ENCODE measurements around the gene EDDM3A. TPM values are rescaled to one million over a fixed set of nuclear protein-coding genes. Genes with fewer than 3 reads are reported as not detected.

EDDM3A gene
- total RNA-seq, 2 donors from 2014 or later, result not detected

DNA sequence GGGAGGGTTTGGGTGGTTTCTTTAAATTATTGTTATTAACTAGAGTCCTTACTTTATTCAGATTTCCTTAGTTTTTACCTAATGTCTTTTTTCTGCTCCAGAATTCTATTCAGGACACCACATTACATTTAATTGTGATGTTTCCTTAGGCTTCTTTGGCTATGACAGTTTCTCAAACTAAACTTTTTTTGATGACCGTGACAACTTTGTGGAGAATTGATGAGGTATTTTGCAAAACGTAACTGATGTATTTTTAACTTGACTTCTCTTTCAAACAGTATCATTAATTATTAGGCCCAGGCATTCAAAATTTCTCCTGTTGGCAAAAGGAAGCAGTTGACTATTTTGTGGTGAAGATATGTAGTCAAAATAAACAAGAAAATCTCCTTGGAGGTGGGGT is 45.9 kb downstream of the EDDM3A start:
- Histone ChIP-seq H3K27me3 (replicated peaks; ENCODE audit: insufficient read depth) (no peaks in the 10 kb centered on the region), H3K4me3 (no peak overlapping the region), H3K4me1 (replicated peaks) (no peaks in the 10 kb centered on the region), H3K36me3 (no peaks in the 10 kb centered on the region), H3K9me3 (no peaks in the 10 kb centered on the region), H3K27ac (no peak overlapping the region)
- no peak for DNase-seq (ENCODE audit: low spot score)
- intact Hi-C loops (cut with DNase I), result no loop called here
- 85% methylated on average over 2 of the region's 2 CpGs for WGBS
- no peak for TF ChIP-seq CTCF (IDR thresholded peaks at IDR 0.05)
- no peak for TF ChIP-seq POLR2AphosphoS5 (IDR thresholded peaks at IDR 0.05)
- TF ChIP-seq POLR2A (IDR thresholded peaks at IDR 0.05), result no peak

GRCh38 chr14:20792556-20792955 is 46.9 kb downstream of the EDDM3A start:
- TF ChIP-seq POLR2AphosphoS5 (IDR thresholded peaks at IDR 0.05), result no peak
- no peak for TF ChIP-seq CTCF (IDR thresholded peaks at IDR 0.05)
- no peak for TF ChIP-seq POLR2A (IDR thresholded peaks at IDR 0.05)
- 93% methylated on average over 4 of the region's 4 CpGs for WGBS
- no peaks in the 10 kb centered on the region for H3K4me1 ChIP-seq (replicated peaks)
- no peak overlapping the region for H3K4me3 ChIP-seq
- no peak overlapping the region for H3K27ac ChIP-seq
- no peaks in the 10 kb centered on the region for H3K9me3 ChIP-seq
- no peak for DNase-seq (ENCODE audit: low spot score)
- no peaks in the 10 kb centered on the region for H3K27me3 ChIP-seq (replicated peaks; ENCODE audit: insufficient read depth)
- no peaks in the 10 kb centered on the region for H3K36me3 ChIP-seq
- intact Hi-C loops (cut with DNase I), result no loop called here

- TF ChIP-seq CTCF (IDR thresholded peaks at IDR 0.05), result no peak
- no peak for TF ChIP-seq POLR2A (IDR thresholded peaks at IDR 0.05)
- no peak for TF ChIP-seq POLR2AphosphoS5 (IDR thresholded peaks at IDR 0.05)
- Histone ChIP-seq H3K27ac (no peak overlapping the region), H3K36me3 (no peaks in the 10 kb centered on the region), H3K4me3 (no peak overlapping the region), H3K4me1 (replicated peaks) (no peaks in the 10 kb centered on the region), H3K27me3 (replicated peaks; ENCODE audit: insufficient read depth) (no peaks in the 10 kb centered on the region), H3K9me3 (no peaks in the 10 kb centered on the region)
- intact Hi-C loops (cut with DNase I), result no loop called here
- DNase-seq (ENCODE audit: low spot score), result no peak
- 83% methylated on average over 7 of the region's 7 CpGs for WGBS
Observed at GRCh38 chr14:20794644-20795369, 49.1 kb downstream of the EDDM3A start.

DNA sequence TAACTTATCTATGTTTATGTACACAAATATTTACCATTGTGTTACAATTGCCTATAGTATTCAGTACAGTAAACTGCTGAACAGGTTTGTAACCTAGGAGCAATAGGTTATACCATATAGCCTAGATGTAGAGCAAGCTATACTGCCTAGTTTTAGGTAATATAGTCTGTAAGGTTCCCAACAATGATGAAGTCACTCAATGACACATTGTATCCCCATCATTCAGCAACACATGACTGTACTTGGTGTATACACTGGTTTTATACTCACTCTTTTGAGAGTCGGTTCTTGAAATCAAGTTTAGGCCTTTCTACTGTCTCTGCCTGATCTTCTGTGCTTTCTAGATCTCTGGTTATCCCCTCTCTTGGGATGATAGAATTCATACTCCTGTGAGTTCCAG is 51.5 kb downstream of the EDDM3A start:
- Histone ChIP-seq H3K27ac (no peak overlapping the region), H3K4me3 (no peak overlapping the region), H3K9me3 (no peaks in the 10 kb centered on the region), H3K4me1 (replicated peaks) (no peaks in the 10 kb centered on the region), H3K36me3 (no peaks in the 10 kb centered on the region), H3K27me3 (replicated peaks; ENCODE audit: insufficient read depth) (no peaks in the 10 kb centered on the region)
- no peak for TF ChIP-seq POLR2AphosphoS5 (IDR thresholded peaks at IDR 0.05)
- TF ChIP-seq POLR2A (IDR thresholded peaks at IDR 0.05), result no peak
- TF ChIP-seq CTCF (IDR thresholded peaks at IDR 0.05), result no peak
- intact Hi-C loops (cut with DNase I), result no loop called here
- 85% methylated on average over 1 of the region's 1 CpG for WGBS
- DNase-seq (ENCODE audit: low spot score), result no peak

Other genes with a start within 250 kb of the EDDM3A start
- 1 to 10 TPM in 1 of 2 donors, not detected in 1; 1.4 TPM for gene RNASE10, start 240.3 kb upstream of the EDDM3A start, total RNA-seq
- gene RNASE9, start 184.8 kb upstream of the EDDM3A start, total RNA-seq, result not detected
- 1 to 10 TPM in 1 of 2 donors, not detected in 1; 1.0 TPM for gene RNASE11, start 157.9 kb upstream of the EDDM3A start, total RNA-seq
- not detected for gene RNASE12, start 154.5 kb upstream of the EDDM3A start, total RNA-seq
- not detected for gene OR6S1, start 104.2 kb upstream of the EDDM3A start, total RNA-seq
- 100 to 1,000 TPM in 1 of 2 donors, 10 to 100 TPM in 1; 71.6 to 150 TPM for gene RNASE4, start 61.3 kb upstream of the EDDM3A start, total RNA-seq
- 10 to 100 TPM; 58.6 to 78.2 TPM for gene ANG, start 57.1 kb upstream of the EDDM3A start, total RNA-seq
- gene EDDM3B, start 22.5 kb downstream of the EDDM3A start, total RNA-seq, result not detected
- gene RNASE6, start 35.4 kb downstream of the EDDM3A start, total RNA-seq, result 10 to 100 TPM in 1 of 2 donors, 1 to 10 TPM in 1; 9.3 to 12.8 TPM
- gene RNASE1, start 57.0 kb downstream of the EDDM3A start, total RNA-seq, result 1,000 to 10,000 TPM in 1 of 2 donors, 10 to 100 TPM in 1; 30.1 to 3,158 TPM
- gene RNASE3, start 145.5 kb downstream of the EDDM3A start, total RNA-seq, result not detected
- under 1 TPM; 0.46 to 0.91 TPM for gene RNASE2, start 209.6 kb downstream of the EDDM3A start, total RNA-seq
- gene METTL17, start 244.1 kb downstream of the EDDM3A start, total RNA-seq, result 10 to 100 TPM; 60.3 to 74.5 TPM